Measurements from ENCODE around the gene GJA3. TPM values are rescaled to one million over a fixed set of nuclear protein-coding genes. Genes with fewer than 3 reads are reported as not detected.

The GJA3 gene
- total RNA-seq, 1 donor from 2014 or later = not detected

DNA sequence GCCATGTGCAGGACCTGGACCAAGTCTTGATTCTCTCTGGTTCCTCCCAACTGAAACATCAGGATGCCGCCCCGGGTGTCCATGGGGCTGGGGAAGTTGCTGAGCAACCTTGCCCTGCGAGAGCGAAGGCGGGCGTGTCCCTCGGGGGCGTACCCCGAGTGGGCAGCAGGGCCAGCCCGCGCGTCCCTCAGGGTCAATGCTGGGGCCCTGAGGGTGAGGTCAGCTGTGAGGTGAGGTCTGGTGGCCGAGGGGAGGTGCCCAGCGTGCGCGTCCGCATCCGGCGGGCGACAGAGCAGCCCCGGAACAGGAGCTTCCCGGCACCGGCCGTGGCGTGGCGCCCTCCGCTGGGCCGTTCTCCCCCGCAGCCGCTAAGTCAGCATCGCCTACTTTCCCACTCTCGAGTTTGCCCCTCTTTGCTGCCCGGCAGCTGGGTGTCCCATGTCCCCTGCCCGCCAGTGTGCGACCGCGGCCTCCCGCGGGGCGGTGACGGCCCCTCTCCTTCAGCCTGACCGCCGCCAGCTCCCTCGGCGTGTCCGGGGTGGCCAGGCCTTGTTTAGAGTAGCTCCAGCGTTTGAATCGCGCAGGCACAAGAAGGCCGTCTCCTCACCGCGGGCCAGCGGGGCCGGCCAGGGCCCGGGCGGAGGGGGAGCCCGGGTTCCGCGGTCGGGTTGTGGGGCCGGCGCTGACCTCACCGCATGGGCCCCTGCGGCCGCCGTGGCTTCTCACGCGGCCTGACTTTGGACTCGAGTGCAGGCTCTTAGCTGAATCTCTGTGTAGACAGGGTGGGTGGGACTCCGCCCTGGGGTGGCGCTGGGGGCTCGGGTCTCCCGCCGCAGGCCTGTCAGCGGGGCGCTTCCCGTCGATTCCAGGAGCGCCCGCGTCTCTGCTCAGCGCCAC lies 33.0 kb downstream of the GJA3 start:
- H3K27me3 ChIP-seq = peaks cover 24% of the 10 kb centered on the region
- DNase-seq = peak; percentile 88
- peaks cover 9% of the 10 kb centered on the region for H3K4me1 ChIP-seq
- intact Hi-C loops (cut with DNase I) = no loop called here
- H3K9me3 ChIP-seq = no peaks in the 10 kb centered on the region
- peak overlapping the region; percentile 67 for H3K4me3 ChIP-seq
- peak overlapping the region; percentile 84 for H3K27ac ChIP-seq
- TF ChIP-seq, protein P1, sequence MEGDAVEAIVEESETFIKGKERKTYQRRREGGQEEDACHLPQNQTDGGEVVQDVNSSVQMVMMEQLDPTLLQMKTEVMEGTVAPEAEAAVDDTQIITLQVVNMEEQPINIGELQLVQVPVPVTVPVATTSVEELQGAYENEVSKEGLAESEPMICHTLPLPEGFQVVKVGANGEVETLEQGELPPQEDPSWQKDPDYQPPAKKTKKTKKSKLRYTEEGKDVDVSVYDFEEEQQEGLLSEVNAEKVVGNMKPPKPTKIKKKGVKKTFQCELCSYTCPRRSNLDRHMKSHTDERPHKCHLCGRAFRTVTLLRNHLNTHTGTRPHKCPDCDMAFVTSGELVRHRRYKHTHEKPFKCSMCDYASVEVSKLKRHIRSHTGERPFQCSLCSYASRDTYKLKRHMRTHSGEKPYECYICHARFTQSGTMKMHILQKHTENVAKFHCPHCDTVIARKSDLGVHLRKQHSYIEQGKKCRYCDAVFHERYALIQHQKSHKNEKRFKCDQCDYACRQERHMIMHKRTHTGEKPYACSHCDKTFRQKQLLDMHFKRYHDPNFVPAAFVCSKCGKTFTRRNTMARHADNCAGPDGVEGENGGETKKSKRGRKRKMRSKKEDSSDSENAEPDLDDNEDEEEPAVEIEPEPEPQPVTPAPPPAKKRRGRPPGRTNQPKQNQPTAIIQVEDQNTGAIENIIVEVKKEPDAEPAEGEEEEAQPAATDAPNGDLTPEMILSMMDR (IDR thresholded peaks at IDR 0.05) = peak; percentile 39
- H3K36me3 ChIP-seq = no peaks in the 10 kb centered on the region
- ATAC-seq = peak; percentile 91

DNA sequence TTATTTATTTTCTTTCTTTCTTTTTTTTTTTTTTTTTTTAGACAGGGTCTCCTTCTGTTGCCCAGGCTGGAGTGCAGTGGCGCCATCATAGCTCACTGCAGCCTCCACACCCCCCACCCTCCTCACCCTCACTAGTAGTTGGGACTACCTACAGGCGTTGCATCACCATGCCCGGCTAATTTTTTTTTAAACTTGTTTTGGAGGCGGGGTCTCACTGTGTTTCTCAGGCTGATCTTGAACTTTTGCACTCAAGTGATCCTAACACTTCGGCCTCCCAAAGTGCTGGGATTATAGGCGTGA lies 33.6 kb downstream of the GJA3 start:
- peak; percentile 46 for ATAC-seq
- H3K4me3 ChIP-seq = peak overlapping the region; percentile 67
- TF ChIP-seq, protein P1 (IDR thresholded peaks at IDR 0.05) = no peak
- intact Hi-C loops (cut with DNase I) = no loop called here
- DNase-seq = no peak
- H3K36me3 ChIP-seq = no peaks in the 10 kb centered on the region
- peak overlapping the region; percentile 84 for H3K27ac ChIP-seq
- H3K4me1 ChIP-seq = peaks cover 9% of the 10 kb centered on the region
- peaks cover 24% of the 10 kb centered on the region for H3K27me3 ChIP-seq
- no peaks in the 10 kb centered on the region for H3K9me3 ChIP-seq

DNA sequence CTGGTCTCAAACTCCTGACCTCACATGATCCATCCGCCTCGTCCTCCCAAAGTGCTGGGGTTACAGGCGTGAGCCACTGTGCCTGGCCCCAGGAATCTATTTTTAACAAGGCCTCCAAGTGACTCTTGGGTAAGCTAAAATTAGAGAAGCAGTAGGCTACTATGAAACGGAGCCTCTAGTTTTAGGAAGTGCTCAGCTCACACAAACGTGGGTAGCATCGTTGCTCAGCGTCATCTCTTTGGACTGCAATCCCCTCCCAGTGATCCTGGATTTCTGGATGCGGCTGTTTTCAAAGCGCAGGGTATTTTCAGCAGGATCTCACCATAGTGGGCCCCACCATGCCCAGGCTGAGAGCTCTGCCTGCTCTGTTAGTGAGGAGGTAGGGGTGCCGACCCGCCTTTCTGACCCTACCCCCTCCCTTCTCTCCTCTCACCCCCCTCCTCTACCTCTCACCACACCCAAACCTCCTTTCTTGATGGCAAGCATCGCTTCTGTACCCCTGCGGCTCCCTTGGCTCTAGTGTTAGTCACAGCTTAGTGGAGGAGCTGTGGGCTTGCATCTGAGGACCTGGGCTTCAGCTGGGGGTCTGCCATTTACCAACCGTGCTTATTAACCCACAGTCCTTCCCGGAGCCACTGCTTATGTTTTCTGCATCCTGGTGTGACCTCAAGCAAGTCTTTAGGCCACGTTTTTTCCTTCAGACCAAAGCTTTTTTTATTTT lies 34.2 kb downstream of the GJA3 start:
- Histone ChIP-seq H3K9me3 (no peaks in the 10 kb centered on the region), H3K36me3 (no peaks in the 10 kb centered on the region), H3K27ac (no peak overlapping the region), H3K27me3 (peaks cover 24% of the 10 kb centered on the region), H3K4me1 (peaks cover 9% of the 10 kb centered on the region), H3K4me3 (no peak overlapping the region)
- intact Hi-C loops (cut with DNase I) = no loop called here
- TF ChIP-seq, protein P1 (IDR thresholded peaks at IDR 0.05) = no peak
- ATAC-seq (no peak), DNase-seq (no peak)

DNA sequence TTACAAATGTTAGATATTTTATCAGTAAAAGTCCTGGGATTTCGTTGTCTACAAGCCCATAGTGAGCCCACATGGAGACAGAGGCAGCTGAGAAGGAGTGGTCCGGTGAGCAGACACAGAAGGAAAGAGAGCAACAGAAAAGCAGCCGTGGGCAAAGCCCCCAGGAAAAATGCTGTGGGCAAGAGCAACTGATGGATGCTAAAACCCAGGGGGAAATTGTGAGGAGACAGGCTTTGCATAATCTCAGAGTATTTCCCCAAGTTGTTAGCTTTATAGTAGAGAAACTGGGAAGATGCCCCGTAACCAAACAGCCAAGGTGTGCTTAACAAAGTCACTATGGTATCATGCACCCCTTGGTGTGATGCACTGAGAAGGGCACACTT lies 35.1 kb downstream of the GJA3 start:
- TF ChIP-seq, protein P1 (IDR thresholded peaks at IDR 0.05) = no peak
- peaks cover 24% of the 10 kb centered on the region for H3K27me3 ChIP-seq
- intact Hi-C loops (cut with DNase I) = no loop called here
- peaks cover 9% of the 10 kb centered on the region for H3K4me1 ChIP-seq
- H3K36me3 ChIP-seq = no peaks in the 10 kb centered on the region
- H3K4me3 ChIP-seq = no peak overlapping the region
- ATAC-seq = no peak
- H3K9me3 ChIP-seq = no peaks in the 10 kb centered on the region
- no peak for DNase-seq
- H3K27ac ChIP-seq = no peak overlapping the region

DNA sequence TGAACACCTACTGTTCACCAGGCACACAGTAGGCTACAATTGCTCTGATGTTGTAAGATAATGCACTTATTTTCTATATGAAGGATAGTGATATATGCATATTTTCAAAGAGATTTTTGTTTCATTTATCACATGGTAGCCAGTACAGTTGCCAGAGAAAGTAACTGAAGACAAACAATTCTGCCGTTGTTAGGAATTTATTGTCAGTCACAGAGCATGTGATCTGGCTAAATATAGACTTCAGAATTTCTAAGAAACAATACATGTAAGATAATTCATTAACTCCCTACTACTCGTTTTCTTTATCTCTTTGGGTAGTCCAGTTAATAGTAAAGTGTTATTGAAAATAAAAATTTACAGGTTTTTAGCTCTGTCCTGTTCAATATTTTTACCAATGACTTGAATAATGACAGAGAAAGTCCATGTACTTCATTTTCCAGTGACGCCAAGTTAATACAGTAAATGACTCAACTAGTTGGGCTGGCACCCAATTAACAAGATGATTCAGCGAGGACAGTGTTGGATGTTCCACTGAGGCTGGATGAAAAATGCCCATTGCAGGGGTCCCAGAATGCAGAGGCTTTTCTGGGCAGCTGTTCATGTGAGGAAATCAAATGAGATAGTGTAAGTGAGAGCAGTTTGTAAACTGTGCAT lies 35.6 kb downstream of the GJA3 start:
- intact Hi-C loops (cut with DNase I) = no loop called here
- peaks cover 22% of the 10 kb centered on the region for H3K27me3 ChIP-seq
- no peak overlapping the region for H3K27ac ChIP-seq
- no peak for ATAC-seq
- TF ChIP-seq, protein P1 (IDR thresholded peaks at IDR 0.05) = no peak
- H3K9me3 ChIP-seq = no peaks in the 10 kb centered on the region
- no peak for DNase-seq
- H3K4me1 ChIP-seq = peaks cover 9% of the 10 kb centered on the region
- H3K4me3 ChIP-seq = no peak overlapping the region
- H3K36me3 ChIP-seq = no peaks in the 10 kb centered on the region
